Calu3 (cell line): ENCODE results near the gene TAX1BP3. TPM values are rescaled to one million over a fixed set of nuclear protein-coding genes. Genes with fewer than 3 reads are reported as not detected.

ENCODE experiments used
- BruUV-seq: library from RNA; stranded (reverse); fragments of 400-500 nt; replicated peaks from 2 replicates; lab custom pipeline; 2021; lab: Mats Ljungman, UMichigan
- CTCF ChIA-PET: fragments of 300-600 bp; sonication (Branson Sonifier 250); formaldehyde crosslinking; loops from one replicate; lab custom pipeline; 2022; ENCODE audit warnings: antibody characterized with exemption; lab: Charles Lee
- DNase-seq: peaks from one replicate; pipeline ENCODE4 v3.0.0; 2022
- H3K27ac Mint-ChIP-seq: one replicate; pipeline ENCODE4 v1.8.0; 2022; ENCODE audit warnings: mixed read lengths; ENCODE audit not compliant: unreplicated experiment
- H3K27me3 Mint-ChIP-seq: one replicate; pipeline ENCODE4 v1.8.0; 2022; ENCODE audit warnings: mixed read lengths; ENCODE audit not compliant: unreplicated experiment
- H3K36me3 Mint-ChIP-seq: one replicate; pipeline ENCODE4 v1.8.0; 2022; ENCODE audit warnings: mild to moderate bottlenecking, moderate library complexity, mixed read lengths; ENCODE audit not compliant: insufficient read depth, unreplicated experiment
- H3K4me1 Mint-ChIP-seq: one replicate; pipeline ENCODE4 v1.8.0; 2022; ENCODE audit warnings: mild to moderate bottlenecking, low read depth, mixed read lengths; ENCODE audit not compliant: unreplicated experiment
- H3K4me3 Mint-ChIP-seq: one replicate; pipeline ENCODE4 v1.8.0; 2022; ENCODE audit warnings: mild to moderate bottlenecking, low read depth, moderate library complexity, mixed read lengths; ENCODE audit not compliant: unreplicated experiment
- H3K9me3 Mint-ChIP-seq: one replicate; pipeline ENCODE4 v1.8.0; 2022; ENCODE audit warnings: low read depth, mixed read lengths; ENCODE audit not compliant: unreplicated experiment
- intact Hi-C: fragments of 100-400 bp; cut with micrococcal nuclease; formaldehyde crosslinking; loops from one replicate; pipeline ENCODE4 v1.10.0; 2022; ENCODE audit not compliant: unreplicated experiment
- total RNA-seq: library from RNA; stranded (reverse); gene quantifications from 2 replicates; pipeline ENCODE4 v1.2.3, GENCODE V29; 2022
- TF ChIP-seq, protein P1 (sequence below): fragments of 200-600 bp; IDR thresholded peaks from one replicate; pipeline ENCODE4 v1.8.0; 2022; ENCODE audit warnings: antibody characterized with exemption; ENCODE audit not compliant: unreplicated experiment

Gene TAX1BP3
- total RNA-seq, 1 experiment from 2014 or later = 66.1 TPM

DNA sequence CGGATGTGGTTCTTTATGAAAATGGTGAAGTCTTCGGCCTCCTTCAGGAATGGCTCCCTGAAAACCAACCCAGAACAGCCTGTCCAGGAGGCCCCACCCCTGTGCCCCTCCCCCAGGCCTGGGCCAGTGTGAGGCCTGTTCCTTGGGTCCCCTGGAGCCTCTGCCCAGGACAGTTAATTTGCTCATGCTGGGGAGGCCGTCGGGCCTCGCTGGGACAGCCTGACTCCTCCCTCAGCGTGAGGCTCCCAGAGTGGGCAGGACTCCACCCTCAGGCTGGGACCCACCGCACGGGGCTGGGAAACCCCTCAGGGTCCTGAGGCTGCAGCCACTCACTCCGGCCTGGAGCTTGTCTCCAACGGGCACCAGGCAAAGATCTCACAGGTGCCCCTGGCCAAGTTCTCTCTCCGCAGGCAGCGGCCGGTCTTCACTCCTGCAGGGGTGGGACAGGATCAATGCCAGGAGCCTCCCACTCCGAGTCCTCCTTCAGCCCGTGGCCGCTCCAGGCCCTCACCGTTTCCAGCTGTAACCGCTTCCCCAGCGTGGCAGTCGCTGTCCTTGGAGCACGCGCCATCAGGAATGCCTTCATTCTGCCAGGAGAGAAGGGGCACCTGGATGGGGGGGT lies 21.8 kb upstream of the TAX1BP3 start:
- H3K4me3 Mint-ChIP-seq = no peak overlapping the region
- no peaks in the 10 kb centered on the region for H3K27me3 Mint-ChIP-seq
- no peak overlapping the region for H3K27ac Mint-ChIP-seq
- H3K36me3 Mint-ChIP-seq = peaks cover 6% of the 10 kb centered on the region
- DNase-seq = no peak
- CTCF ChIA-PET = interaction anchor here (0.6 kb wide), 1 partner anchor 90 kb away, joined by 3 read pairs; no protein-coding TSS in a partner anchor
- intact Hi-C loops = no loop called here
- TF ChIP-seq, protein P1, sequence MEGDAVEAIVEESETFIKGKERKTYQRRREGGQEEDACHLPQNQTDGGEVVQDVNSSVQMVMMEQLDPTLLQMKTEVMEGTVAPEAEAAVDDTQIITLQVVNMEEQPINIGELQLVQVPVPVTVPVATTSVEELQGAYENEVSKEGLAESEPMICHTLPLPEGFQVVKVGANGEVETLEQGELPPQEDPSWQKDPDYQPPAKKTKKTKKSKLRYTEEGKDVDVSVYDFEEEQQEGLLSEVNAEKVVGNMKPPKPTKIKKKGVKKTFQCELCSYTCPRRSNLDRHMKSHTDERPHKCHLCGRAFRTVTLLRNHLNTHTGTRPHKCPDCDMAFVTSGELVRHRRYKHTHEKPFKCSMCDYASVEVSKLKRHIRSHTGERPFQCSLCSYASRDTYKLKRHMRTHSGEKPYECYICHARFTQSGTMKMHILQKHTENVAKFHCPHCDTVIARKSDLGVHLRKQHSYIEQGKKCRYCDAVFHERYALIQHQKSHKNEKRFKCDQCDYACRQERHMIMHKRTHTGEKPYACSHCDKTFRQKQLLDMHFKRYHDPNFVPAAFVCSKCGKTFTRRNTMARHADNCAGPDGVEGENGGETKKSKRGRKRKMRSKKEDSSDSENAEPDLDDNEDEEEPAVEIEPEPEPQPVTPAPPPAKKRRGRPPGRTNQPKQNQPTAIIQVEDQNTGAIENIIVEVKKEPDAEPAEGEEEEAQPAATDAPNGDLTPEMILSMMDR = no peak
- no peaks in the 10 kb centered on the region for H3K4me1 Mint-ChIP-seq
- H3K9me3 Mint-ChIP-seq = no peaks in the 10 kb centered on the region
- no TSS peak for BruUV-seq

DNA sequence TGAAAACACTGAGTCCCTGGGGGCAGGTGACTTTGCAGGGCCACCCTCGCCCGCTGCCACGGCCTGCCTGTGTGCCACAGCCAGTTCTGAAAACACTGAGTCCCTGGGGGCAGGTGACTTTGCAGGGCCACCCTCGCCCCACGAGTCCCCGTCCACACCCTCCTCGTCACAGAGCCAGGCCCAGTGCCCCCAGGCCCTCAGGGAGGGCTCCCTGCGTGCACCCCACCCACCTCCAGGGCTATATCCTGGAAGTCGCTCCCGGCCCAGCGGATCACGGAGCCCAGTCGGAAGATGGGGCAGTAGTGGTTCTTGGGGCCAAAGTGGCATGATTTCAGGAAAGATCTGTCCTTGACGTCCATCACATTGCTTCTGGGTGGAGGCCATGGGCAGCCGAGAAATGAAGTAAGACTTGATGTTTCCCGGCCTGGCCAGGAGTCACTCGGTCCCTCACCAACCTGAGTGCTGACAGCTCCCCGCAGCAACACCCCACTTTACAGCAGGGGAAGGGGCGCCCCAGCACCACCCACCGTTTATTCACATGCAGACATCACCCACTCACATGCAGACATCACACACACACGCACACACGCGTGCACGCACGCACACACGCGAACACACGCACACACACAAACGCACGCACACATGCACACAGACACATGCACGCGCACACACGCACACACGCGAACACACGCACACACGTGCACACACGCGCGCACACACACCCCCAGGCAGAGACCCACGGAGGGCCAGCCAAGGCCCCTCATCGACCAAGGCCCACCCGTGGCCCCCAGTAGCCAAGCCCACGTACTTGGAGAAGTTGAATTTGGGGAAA lies 21.1 kb upstream of the TAX1BP3 start:
- BruUV-seq = no TSS peak
- Mint-ChIP-seq H3K9me3 (no peaks in the 10 kb centered on the region), H3K36me3 (no peaks in the 10 kb centered on the region), H3K27ac (no peak overlapping the region), H3K27me3 (no peaks in the 10 kb centered on the region), H3K4me1 (no peaks in the 10 kb centered on the region), H3K4me3 (no peak overlapping the region)
- CTCF ChIA-PET = no interaction called here
- no peak for DNase-seq
- TF ChIP-seq, protein P1 = no peak
- intact Hi-C loops = no loop called here

DNA sequence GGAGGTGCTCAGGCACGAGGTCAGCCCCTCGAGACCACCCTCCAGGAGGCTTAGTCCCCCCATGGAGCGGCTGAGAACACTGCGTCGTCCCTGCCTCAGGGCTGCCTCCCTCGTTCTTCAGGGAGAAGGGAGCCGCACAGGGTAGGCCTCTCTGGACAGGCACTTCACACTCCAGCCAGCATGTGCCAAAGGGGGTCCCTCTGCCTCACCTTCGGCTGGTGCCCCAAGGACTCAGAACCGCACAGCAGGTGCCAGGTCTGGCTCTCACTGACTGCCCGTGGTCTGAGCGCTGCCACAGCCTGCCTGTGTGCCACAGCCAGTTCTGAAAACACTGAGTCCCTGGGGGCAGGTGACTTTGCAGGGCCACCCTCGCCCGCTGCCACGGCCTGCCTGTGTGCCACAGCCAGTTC lies 20.5 kb upstream of the TAX1BP3 start:
- Mint-ChIP-seq H3K36me3 (no peaks in the 10 kb centered on the region), H3K9me3 (no peaks in the 10 kb centered on the region)
- CTCF ChIA-PET = no interaction called here

DNA sequence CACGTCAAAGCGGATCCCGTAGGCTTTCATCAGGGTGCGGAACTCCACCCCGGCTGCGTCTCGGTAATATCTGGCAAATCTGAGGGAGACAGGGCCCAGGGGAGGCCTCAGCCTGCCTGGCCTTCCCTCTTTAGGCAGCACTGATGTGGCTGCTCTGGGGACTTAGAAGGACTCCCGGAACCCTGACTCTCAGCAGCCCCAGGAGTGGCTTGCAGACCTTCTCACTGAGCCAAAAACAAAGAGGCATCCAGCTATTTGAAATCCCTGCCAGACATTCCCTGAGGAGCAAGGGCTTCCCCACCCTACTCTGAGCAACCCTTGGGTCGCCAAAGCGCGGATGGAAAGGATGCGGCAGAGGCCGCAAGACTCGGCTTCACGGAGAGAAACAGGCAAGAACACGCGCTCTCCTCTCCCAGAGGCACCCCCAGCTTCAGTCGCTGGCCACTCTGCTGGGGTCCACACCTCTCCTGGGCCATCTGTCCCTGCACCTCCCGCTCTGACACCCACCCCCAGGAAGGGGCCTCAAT lies 19.7 kb upstream of the TAX1BP3 start:
- no peak for DNase-seq
- H3K9me3 Mint-ChIP-seq = no peaks in the 10 kb centered on the region
- no peak overlapping the region for H3K27ac Mint-ChIP-seq
- no peaks in the 10 kb centered on the region for H3K27me3 Mint-ChIP-seq
- TF ChIP-seq, protein P1 = no peak
- H3K36me3 Mint-ChIP-seq = no peaks in the 10 kb centered on the region
- H3K4me3 Mint-ChIP-seq = no peak overlapping the region
- BruUV-seq = no TSS peak
- CTCF ChIA-PET = no interaction called here
- intact Hi-C loops = no loop called here
- no peaks in the 10 kb centered on the region for H3K4me1 Mint-ChIP-seq

More for the DNA sequence above, 20.5 kb upstream of the TAX1BP3 start:
- intact Hi-C loops = no loop called here
- TF ChIP-seq, protein P1 = no peak
- Mint-ChIP-seq H3K27me3 (no peaks in the 10 kb centered on the region), H3K27ac (no peak overlapping the region), H3K4me3 (no peak overlapping the region), H3K4me1 (no peaks in the 10 kb centered on the region)
- no peak for DNase-seq
- BruUV-seq = no TSS peak
